GM23338 (cell line): ENCODE measurements around the gene FBXO2.

Source experiments
- POLR2AphosphoS5 ChIP-seq: IDR thresholded peaks from 2 replicates; pipeline ENCODE4 v1.6.1; 2016; ENCODE audit warnings: antibody characterized with exemption, low read depth
- ZNF114 ChIP-seq: fragments of 250-450 bp; sonication (Bioruptor Pico); IDR thresholded peaks from 2 replicates; pipeline ENCODE4 v1.5.0; 2020; ENCODE audit warnings: mild to moderate bottlenecking, moderate library complexity
- TF ChIP-seq, protein P1 (sequence below), 2 experiments: fragments of 200-600 bp in 1 of 2; sonication (generic) in 1 of 2; conservative IDR thresholded peaks; 2 replicates each; pipeline versions ENCODE4 v1.5.1 to v1.6.1; 2016 to 2017; ENCODE audit warnings: antibody characterized with exemption in 2 of 2, low read depth in 2 of 2, mild to moderate bottlenecking in 2 of 2, moderate library complexity in 1 of 2

DNA sequence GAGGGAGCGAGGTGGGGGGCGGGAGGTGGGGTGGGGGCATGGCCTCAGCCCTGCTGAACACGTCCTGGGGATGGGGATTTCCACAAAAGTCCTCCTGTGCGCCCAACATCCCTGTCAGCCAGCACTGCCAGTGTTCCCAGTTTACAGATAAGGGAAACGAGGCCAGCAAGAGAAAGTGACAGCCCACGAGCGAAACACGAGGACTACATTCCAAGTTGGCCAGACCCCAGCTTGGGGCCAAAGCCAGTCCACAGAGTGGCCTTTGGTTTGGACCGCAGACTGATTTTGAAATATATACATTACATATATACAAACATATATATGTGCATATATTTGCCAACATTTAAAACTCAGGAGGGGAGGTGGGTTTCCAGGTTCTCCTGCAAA is 5.0 kb downstream of the FBXO2 start:
- TF ChIP-seq, protein P1, sequence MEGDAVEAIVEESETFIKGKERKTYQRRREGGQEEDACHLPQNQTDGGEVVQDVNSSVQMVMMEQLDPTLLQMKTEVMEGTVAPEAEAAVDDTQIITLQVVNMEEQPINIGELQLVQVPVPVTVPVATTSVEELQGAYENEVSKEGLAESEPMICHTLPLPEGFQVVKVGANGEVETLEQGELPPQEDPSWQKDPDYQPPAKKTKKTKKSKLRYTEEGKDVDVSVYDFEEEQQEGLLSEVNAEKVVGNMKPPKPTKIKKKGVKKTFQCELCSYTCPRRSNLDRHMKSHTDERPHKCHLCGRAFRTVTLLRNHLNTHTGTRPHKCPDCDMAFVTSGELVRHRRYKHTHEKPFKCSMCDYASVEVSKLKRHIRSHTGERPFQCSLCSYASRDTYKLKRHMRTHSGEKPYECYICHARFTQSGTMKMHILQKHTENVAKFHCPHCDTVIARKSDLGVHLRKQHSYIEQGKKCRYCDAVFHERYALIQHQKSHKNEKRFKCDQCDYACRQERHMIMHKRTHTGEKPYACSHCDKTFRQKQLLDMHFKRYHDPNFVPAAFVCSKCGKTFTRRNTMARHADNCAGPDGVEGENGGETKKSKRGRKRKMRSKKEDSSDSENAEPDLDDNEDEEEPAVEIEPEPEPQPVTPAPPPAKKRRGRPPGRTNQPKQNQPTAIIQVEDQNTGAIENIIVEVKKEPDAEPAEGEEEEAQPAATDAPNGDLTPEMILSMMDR (conservative IDR thresholded peaks at IDR 0.05; ENCODE audit: low read depth in 2 of 2) = no peak
- TF ChIP-seq ZNF114 (CRISPR knock-in tag) = no peak
- TF ChIP-seq POLR2AphosphoS5 = no peak
